HG03521 (cell line): ENCODE results near the gene GNAT2.

Experiments used
- ATAC-seq: cut with Tn5 transposase; IDR thresholded peaks from one replicate; pipeline ENCODE4 v1.9.1; 2021; ENCODE audit warnings: mild to moderate bottlenecking, moderate library complexity; ENCODE audit not compliant: unreplicated experiment

Gene GNAT2

GRCh38 chr1:109642626-109643025 lies 23.2 kb upstream of the GNAT2 start:
- ATAC-seq = no peak

DNA sequence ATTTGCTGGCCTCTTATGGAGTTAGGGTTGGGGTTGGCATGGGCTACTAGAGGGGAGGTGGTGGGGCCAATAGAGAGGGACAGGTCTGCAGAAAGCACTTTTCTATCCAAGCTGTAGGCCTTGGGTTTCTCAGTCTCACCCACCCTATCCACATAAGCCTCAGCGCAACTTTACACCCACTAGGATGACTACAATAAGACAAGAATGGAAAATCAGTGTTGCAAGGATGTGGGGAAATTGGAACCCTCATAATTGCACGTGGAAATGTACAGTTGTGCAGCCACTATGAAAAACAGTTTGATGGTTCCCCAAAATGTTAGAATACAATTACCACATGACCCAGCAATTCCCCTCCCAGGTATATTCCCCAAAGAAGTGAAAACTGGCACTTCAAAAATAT lies 22.4 kb upstream of the GNAT2 start:
- ATAC-seq = no peak

GRCh38 chr1:109641078-109641740 lies 21.8 kb upstream of the GNAT2 start:
- ATAC-seq = no peak

DNA sequence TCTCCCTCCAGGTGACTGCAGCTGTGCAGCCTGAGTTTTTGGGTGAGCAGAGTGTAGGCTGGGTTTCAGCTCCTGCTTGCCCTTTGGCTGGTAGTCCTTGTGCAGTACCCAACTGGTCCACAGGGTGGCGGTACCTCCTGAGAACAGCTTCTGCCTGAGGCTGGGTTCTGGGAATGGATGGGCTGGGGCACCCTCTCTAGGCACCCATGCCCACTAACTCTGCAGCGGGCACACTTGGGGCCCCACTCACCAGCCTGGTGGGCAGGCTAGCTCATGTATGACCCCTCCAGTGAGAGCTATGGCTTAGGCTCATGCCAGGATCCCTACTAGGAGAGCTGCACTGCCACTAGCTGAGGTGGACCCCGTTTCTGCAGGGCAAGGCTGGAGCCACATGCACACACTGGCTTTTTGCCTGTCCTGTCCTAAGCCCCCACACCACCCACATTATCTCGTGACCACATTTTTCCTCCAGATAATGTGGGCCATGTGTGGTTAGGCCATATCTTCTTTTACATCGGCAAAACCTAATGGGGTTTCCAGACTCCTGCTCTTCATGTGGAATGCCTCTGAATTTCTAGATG lies 21.0 kb upstream of the GNAT2 start:
- ATAC-seq = no peak

GRCh38 chr1:109639841-109640184 lies 20.4 kb upstream of the GNAT2 start:
- no peak for ATAC-seq

- ATAC-seq = no peak
Observed at GRCh38 chr1:109639063-109639840, 19.8 kb upstream of the GNAT2 start.

DNA sequence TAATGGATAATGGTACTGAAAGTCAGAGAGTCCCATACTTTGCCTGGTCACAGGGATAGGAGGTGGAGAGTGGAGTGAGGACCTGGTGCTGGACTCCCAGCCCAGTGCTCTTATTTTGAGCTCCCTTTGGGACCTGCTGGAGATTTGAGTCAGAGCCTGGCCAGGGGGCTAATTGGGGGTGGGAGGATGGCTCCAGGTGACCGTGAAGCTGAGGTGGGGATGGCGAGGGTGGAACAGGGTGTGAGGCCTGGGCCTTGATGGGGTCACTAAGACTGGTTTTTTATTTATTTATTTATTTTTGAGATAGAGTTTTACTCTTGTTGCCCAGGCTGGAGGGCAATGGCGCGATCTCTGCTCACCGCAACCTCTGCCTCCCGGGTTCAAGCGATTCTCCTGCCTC lies 18.0 kb upstream of the GNAT2 start:
- ATAC-seq = no peak

DNA sequence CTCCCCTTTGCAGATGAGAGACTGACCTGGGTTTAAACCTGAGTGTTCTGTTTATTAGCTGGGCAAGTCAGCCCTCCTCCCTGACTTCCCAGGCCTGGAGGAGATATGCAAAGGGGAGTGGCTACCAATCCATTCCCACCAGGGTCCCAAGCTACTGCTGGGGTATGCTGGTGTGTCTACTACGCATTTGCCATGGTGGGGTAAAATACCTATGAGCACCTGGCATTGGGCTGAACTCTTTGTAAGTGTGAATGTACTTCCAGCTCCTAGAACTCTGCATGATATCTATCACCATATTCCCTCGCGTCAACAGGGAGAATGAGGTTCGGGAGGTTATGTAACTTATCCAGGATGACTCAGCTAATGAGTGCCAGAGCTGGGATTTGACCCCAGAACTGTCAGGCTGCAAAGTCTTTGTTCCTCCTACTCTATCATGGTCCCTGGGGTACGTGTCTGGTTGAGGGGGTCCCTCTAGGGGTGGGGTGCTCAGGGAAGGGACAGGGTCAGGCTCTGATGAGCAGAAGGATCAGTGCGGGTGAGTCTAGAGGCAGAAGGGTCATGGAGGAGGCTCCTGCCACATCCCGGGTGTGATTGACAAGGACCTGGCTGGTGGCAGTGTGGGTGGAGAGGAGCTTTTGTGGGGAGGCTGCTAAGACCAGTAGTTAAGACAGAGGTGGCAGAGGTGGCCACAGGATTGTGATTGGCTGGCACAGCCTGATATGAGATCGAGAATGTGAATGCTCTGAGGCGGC lies 17.0 kb upstream of the GNAT2 start:
- no peak for ATAC-seq

DNA sequence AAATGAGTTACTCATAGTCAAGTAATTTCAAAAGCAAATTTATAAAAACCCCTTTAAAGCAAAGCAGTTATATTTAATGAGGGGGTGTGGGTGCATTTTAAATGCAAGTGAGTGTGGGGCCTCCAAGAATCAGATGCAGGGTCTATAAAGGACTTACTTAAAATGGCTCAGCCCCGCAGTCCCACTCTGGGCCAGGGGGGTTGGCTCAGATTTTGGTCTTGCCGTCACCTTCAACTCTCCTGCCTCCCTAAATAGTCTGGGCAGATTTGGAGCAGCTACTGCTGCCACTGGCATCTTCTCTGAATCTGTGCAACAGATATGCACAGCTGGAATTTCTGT lies 16.4 kb upstream of the GNAT2 start:
- ATAC-seq = no peak

GRCh38 chr1:109634771-109635750 lies 15.6 kb upstream of the GNAT2 start:
- no peak for ATAC-seq

DNA sequence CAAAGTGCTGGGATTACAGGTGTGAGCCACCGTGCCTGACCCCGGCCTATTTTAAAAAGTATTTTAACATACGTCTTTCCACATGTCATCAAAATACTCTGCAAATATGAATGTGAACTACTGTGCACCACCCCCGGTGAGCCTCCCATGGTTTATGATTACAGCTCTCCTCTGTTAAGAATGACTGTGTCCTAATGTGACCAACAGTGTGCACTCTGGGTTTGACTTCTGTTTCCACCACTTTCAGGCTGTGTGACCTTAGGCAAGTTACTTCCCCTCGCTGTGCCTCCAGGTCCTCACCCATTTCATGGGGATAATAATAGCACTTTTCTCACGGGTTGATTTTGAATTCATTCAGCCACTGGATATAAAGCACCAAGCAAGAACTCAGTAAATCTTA lies 14.9 kb upstream of the GNAT2 start:
- ATAC-seq = no peak

DNA sequence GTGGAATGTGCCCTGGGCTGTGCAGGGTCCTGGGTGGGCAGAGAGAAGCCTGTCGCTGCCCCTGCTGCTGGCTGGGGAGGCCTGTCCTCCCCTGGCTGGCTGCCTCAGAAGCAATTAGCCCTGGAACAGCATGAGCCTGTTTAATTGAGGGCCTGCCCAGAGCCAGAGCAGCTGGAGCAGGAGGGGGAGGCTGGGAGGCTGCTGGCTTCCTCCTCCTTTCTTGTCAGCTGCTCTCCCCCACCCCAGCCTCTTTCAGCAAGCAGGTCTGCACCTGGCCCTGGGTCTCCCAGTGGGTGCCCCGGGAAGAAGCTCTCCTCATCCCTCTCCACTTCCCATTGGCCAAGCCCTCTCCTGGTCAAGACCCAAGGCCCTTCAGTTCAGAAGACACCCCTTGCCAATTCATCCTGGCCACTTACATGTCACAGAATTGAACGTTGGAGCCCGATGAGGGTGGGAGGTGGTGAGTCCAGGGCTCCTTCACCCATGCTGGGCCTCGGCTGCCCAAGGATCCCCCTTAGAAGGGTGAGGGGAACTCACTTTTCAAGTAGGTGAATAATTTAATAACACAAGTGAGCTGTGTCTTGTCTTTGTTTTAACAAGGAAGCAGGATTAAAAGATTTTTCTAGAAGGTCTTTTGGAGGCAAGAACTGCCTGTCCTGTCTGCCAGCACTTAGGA lies 13.4 kb upstream of the GNAT2 start:
- ATAC-seq = no peak

DNA sequence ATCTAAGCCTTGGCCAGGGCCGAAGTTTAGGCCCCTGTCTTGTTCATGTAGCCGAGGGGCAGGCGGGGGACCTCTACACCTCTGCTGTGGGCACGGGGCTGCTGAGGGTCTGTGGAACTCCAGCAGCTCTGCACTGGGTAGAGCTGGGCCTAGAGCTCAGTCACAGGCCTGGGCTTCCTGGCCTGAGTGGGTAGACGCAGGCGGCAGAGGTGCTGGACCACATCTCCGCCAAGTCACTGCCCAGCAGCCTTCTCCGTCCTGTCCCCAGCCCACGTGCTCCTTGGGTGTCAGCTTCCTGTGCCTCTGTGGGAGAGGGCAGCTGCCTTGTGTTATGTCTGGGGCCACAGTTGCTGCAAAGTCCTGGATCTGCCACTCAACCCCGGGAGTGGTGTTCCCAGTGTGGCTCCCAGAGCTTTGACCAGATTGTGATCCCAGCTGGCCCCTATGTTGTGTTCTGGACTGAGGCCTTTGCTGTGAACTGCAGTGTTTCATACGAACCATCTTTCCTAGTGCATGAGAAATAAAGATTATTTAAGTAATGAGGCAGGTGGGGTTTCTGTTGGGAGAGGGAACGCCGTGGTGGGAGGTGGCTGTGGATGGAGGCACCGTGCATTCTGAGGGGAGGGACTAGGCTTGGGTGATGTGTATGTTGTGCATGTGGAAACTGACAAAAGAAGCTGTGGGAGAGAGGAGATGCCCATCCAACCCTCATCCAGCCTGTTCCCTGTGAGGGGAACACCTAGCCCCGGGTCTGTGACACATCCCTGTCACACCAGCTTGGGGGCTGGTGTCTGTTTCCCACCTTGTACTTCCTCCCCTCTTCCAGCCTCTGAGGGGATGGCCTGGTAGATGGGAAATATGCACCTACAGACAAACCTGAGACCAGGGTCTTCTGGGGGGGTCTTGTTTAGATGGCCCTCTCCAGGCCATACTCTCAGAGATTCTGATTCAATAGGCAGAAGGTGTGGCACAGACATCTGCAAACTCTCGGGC lies 12.4 kb upstream of the GNAT2 start:
- ATAC-seq = no peak

- ATAC-seq = no peak
Observed at GRCh38 chr1:109630898-109631512, 11.6 kb upstream of the GNAT2 start.

GRCh38 chr1:109630081-109630897 lies 10.9 kb upstream of the GNAT2 start:
- no peak for ATAC-seq

DNA sequence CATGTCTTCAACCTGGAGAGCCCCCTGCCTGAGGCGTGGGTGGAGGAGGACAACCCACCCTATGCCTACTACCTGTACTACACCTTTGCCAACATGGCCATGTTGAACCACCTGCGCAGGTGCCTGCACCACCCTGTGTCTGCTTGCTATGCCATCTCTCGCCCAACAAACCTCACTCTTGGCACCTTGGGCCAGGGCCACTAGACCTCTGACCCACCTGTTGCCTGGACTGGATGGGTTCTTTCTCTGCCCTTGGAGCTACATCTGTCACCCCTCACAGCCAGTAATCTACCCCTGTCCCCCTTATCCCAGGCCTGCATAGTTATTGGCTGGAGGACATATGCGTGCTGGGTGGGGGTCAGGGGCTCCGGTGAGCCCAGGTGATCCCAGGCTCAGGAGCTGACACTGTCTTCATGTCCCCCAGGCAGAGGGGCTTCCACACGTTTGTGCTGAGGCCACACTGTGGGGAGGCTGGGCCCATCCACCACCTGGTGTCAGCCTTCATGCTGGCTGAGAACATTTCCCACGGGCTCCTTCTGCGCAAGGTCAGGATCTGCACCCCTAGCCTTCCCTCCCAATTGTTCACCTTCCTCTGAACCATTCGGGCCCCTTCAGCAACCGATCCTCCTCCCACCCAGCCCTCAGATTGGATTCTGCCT lies 10.1 kb upstream of the GNAT2 start:
- no peak for ATAC-seq
